ENCODE measurements around the gene SPRR2F.
"Not testable (repeated sequence)": the region's sequence is repeated elsewhere in the genome, so short reads cannot be mapped to it uniquely, and the experiment has no call there.

SPRR2F gene

GRCh38 chr1:153115264-153115663, 1.9 kb upstream of the SPRR2F start:
- H3K36me3 Mint-ChIP-seq; H3K4me3 Mint-ChIP-seq; H3K9me3 Mint-ChIP-seq; H3K4me1 Mint-ChIP-seq; H3K27ac Mint-ChIP-seq; ATAC-seq (replicated peaks); DNase-seq: not testable (repeated sequence)
- H3K27me3 Mint-ChIP-seq, result peaks cover 22 to 52% of the 10 kb centered on the region in 2 donors

GRCh38 chr1:153112454-153112853, 862 bp downstream of the SPRR2F start:
- DNase-seq; H3K27ac Mint-ChIP-seq; ATAC-seq (replicated peaks); H3K4me3 Mint-ChIP-seq; H3K9me3 Mint-ChIP-seq; H3K4me1 Mint-ChIP-seq; H3K36me3 Mint-ChIP-seq: not testable (repeated sequence)
- peaks cover 19 to 39% of the 10 kb centered on the region in 2 donors for H3K27me3 Mint-ChIP-seq

GRCh38 chr1:153100245-153100644, 13.1 kb downstream of the SPRR2F start:
- Mint-ChIP-seq H3K27me3 (peaks cover 20 to 35% of the 10 kb centered on the region in 2 donors), H3K4me1 (no peaks in the 10 kb centered on the region), H3K27ac (no peak overlapping the region), H3K4me3 (no peak overlapping the region), H3K9me3 (peaks cover 3 to 4% of the 10 kb centered on the region in 2 donors), H3K36me3 (no peaks in the 10 kb centered on the region)
- DNase-seq (no peak), ATAC-seq (replicated peaks) (no peak)

- DNase-seq (no peak), ATAC-seq (replicated peaks) (no peak)
- H3K27me3 Mint-ChIP-seq, result peaks cover 20 to 31% of the 10 kb centered on the region in 2 donors
- H3K4me1 Mint-ChIP-seq, result no peaks in the 10 kb centered on the region
- H3K36me3 Mint-ChIP-seq, result no peaks in the 10 kb centered on the region
- H3K4me3 Mint-ChIP-seq, result no peak overlapping the region
- H3K9me3 Mint-ChIP-seq, result peaks cover 2 to 3% of the 10 kb centered on the region in 2 donors
- H3K27ac Mint-ChIP-seq, result no peak overlapping the region
These were observed 13.8 kb downstream of the SPRR2F start for GRCh38 chr1:153099461-153100045.

- no peak overlapping the region for H3K4me3 Mint-ChIP-seq
- no peaks in the 10 kb centered on the region for H3K4me1 Mint-ChIP-seq
- H3K27ac Mint-ChIP-seq, result no peak overlapping the region
- no peak for ATAC-seq (replicated peaks)
- no peak for DNase-seq
- H3K36me3 Mint-ChIP-seq, result no peaks in the 10 kb centered on the region
- no peaks in the 10 kb centered on the region for H3K9me3 Mint-ChIP-seq
- H3K27me3 Mint-ChIP-seq, result peaks cover 13 to 15% of the 10 kb centered on the region in 2 donors
These were observed 17.6 kb downstream of the SPRR2F start for GRCh38 chr1:153095764-153096163.

GRCh38 chr1:153094426-153094825, 18.9 kb downstream of the SPRR2F start, which contains the start of gene SPRR2E:
Gene SPRR2E, minus strand, starts transcription at chr1:153094526. Its CDS starts 775 bp downstream, at chr1:153093751.
- Mint-ChIP-seq H3K9me3 (peaks cover 0 to 1% of the 10 kb centered on the region in 2 donors), H3K4me3 (no peak within 1 kb of the TSS), H3K27me3 (peaks cover 9 to 17% of the 10 kb centered on the region in 2 donors), H3K4me1 (no peaks in the 10 kb centered on the region), H3K27ac (no peak within 1 kb of the TSS), H3K36me3 (no peaks in the 10 kb centered on the region)
- ATAC-seq (replicated peaks) (no peak), DNase-seq (no peak)

GRCh38 chr1:153087652-153088051, 25.7 kb downstream of the SPRR2F start:
- Mint-ChIP-seq H3K9me3 (peaks cover 0 to 7% of the 10 kb centered on the region in 2 donors), H3K27ac (no peak overlapping the region), H3K27me3 (peaks cover 24 to 58% of the 10 kb centered on the region in 2 donors), H3K4me3 (no peak overlapping the region), H3K4me1 (no peaks in the 10 kb centered on the region), H3K36me3 (no peaks in the 10 kb centered on the region)
- no peak for DNase-seq
- no peak for ATAC-seq (replicated peaks)

GRCh38 chr1:153081736-153082135, 31.6 kb downstream of the SPRR2F start:
- ATAC-seq (replicated peaks) (no peak), DNase-seq (no peak)
- Mint-ChIP-seq H3K27me3 (peaks cover 24 to 50% of the 10 kb centered on the region in 2 donors), H3K4me1 (no peaks in the 10 kb centered on the region), H3K27ac (no peak overlapping the region), H3K4me3 (no peak overlapping the region), H3K36me3 (no peaks in the 10 kb centered on the region), H3K9me3 (peaks cover 9 to 12% of the 10 kb centered on the region in 2 donors)

- Mint-ChIP-seq H3K36me3 (no peaks in the 10 kb centered on the region), H3K27me3 (peaks cover 13 to 24% of the 10 kb centered on the region in 2 donors), H3K9me3 (peaks cover 0 to 2% of the 10 kb centered on the region in 2 donors), H3K27ac (no peak overlapping the region), H3K4me1 (no peaks in the 10 kb centered on the region), H3K4me3 (no peak overlapping the region)
- no peak for ATAC-seq (replicated peaks)
- no peak for DNase-seq
These were observed 40.2 kb downstream of the SPRR2F start for GRCh38 chr1:153072806-153073726.

GRCh38 chr1:153071511-153071910, 41.8 kb downstream of the SPRR2F start, which contains the start of gene SPRR2B:
Gene SPRR2B, minus strand, starts transcription at chr1:153071611. Its CDS starts 772 bp downstream, at chr1:153070839.
- Mint-ChIP-seq H3K9me3 (peaks cover 0 to 5% of the 10 kb centered on the region in 2 donors), H3K27ac (no peak within 1 kb of the TSS), H3K27me3 (peaks cover 22 to 38% of the 10 kb centered on the region in 2 donors), H3K4me1 (no peaks in the 10 kb centered on the region), H3K4me3 (no peak within 1 kb of the TSS), H3K36me3 (peaks cover 0 to 3% of the 10 kb centered on the region in 2 donors)
- DNase-seq (no peak), ATAC-seq (replicated peaks) (no peak)

GRCh38 chr1:153070243-153070642, 43.1 kb downstream of the SPRR2F start:
- no peaks in the 10 kb centered on the region for H3K4me1 Mint-ChIP-seq
- peaks cover 0 to 5% of the 10 kb centered on the region in 2 donors for H3K9me3 Mint-ChIP-seq
- H3K4me3 Mint-ChIP-seq, result no peak overlapping the region
- H3K36me3 Mint-ChIP-seq, result peaks cover 0 to 3% of the 10 kb centered on the region in 2 donors
- ATAC-seq (replicated peaks), result no peak
- DNase-seq, result no peak
- H3K27me3 Mint-ChIP-seq, result peaks cover 27 to 40% of the 10 kb centered on the region in 2 donors
- H3K27ac Mint-ChIP-seq, result no peak overlapping the region
